Spleen (tissue), 13 donors: ENCODE results near the gene NBDY. TPM values are rescaled to one million over a fixed set of nuclear protein-coding genes. Genes with fewer than 3 reads are reported as not detected.
A peak's percentile ranks its signal among the peaks of the same experiment; 100 is the strongest.
"Not testable (repeated sequence)": the region's sequence is repeated elsewhere in the genome, so short reads cannot be mapped to it uniquely, and the experiment has no call there.

Experiments used
- DNase-seq: peaks from one replicate; pipeline ENCODE4 v3.0.0-alpha.2; 2020
- H3K27ac ChIP-seq, 8 donors: fragments of 200-600 bp; sonication (generic) in 7 of 8; 1 replicate in 4 of 8; 2 replicates in 4 of 8; pipeline versions ENCODE4 v1.5.0 to v1.8.0; 2016 to 2021; ENCODE audit warnings: inconsistent platforms in 4 of 8, mild to moderate bottlenecking in 4 of 8, moderate library complexity in 1 of 8
- H3K27me3 ChIP-seq, 7 donors: fragments of 200-600 bp; sonication (generic) in 6 of 7; replicated peaks in 1 of 7; 1 replicate in 4 of 7; 2 replicates in 3 of 7; pipeline versions ENCODE4 v1.5.0 to v1.8.0; 2016 to 2021; ENCODE audit warnings: inconsistent platforms in 3 of 7, mild to moderate bottlenecking in 1 of 7
- H3K36me3 ChIP-seq, 6 donors: fragments of 200-600 bp; sonication (generic) in 5 of 6; 1 replicate in 4 of 6; 2 replicates in 2 of 6; pipeline versions ENCODE4 v1.5.0 to v1.8.0; 2016 to 2021; ENCODE audit warnings: inconsistent platforms in 2 of 6
- H3K4me1 ChIP-seq, 6 donors: fragments of 200-600 bp; sonication (generic) in 5 of 6; 1 replicate in 3 of 6; 2 replicates in 3 of 6; pipeline versions ENCODE4 v1.5.0 to v1.8.0; 2016 to 2021; ENCODE audit warnings: inconsistent platforms in 3 of 6
- H3K4me3 ChIP-seq, 8 donors: fragments of 200-600 bp; sonication (generic) in 7 of 8; 1 replicate in 4 of 8; 2 replicates in 4 of 8; pipeline versions ENCODE4 v1.5.0 to v1.8.0; 2016 to 2021; ENCODE audit warnings: inconsistent platforms in 4 of 8, mild to moderate bottlenecking in 4 of 8, moderate library complexity in 2 of 8
- H3K9me3 ChIP-seq, 8 donors: fragments of 200-600 bp; sonication (generic) in 7 of 8; 1 replicate in 4 of 8; 2 replicates in 4 of 8; pipeline versions ENCODE4 v1.5.0 to v1.8.0; 2016 to 2021; ENCODE audit warnings: inconsistent platforms in 4 of 8
- POLR2A ChIP-seq, 3 donors: fragments of 450-650 bp; IDR thresholded peaks; one replicate each; pipeline ENCODE4 v1.5.1; 2017; ENCODE audit warnings: antibody characterized with exemption in 3 of 3, mild to moderate bottlenecking in 1 of 3
- POLR2AphosphoS5 ChIP-seq, 3 donors: sonication (generic); formaldehyde crosslinking; IDR thresholded peaks; one replicate each; pipeline ENCODE4 v1.5.1; 2017; ENCODE audit warnings: antibody characterized with exemption in 3 of 3
- WGBS, 5 donors: extraction: QIAGEN DNeasy Blood & Tissue Kit in 3 of 5; methylation state at CpG; one replicate each; pipeline versions ENCODE4 v1.1.5 to v1.1.7; 2013 to 2018; 5-methylcytosine and 5-hydroxymethylcytosine counted together
- intact Hi-C: fragments of 100-400 bp; cut with DNase I; formaldehyde crosslinking; loops from one replicate; pipeline ENCODE4 v1.15.0; 2023; ENCODE audit warnings: low total_unique reads
- long read RNA-seq, 2 donors: transcript quantifications; one replicate each; lab custom pipeline, GENCODE V29; 2026
- polyA plus RNA-seq, 3 donors: library from polyadenylated mRNA; stranded (reverse); fragments of 200-250 nt; gene quantifications; one replicate each; pipeline ENCODE4 v1.2.1, GENCODE V29; 2013
- total RNA-seq, 7 donors: library from RNA; depleted of rRNA in 3 of 7; stranded (reverse); fragments of >200 nt in 3 of 7; fragmentation: NEBNext Ultra II Directional in 4 of 7; extraction: Animal tissue kit (Norgen Biotek cat#: 25700) in 4 of 7; gene quantifications; one replicate each; pipeline versions ENCODE4 v1.1.0 to v1.2.1, GENCODE V29; 2016 to 2021
- TF ChIP-seq, protein P1 (sequence below), 11 experiments: fragments of 200-600 bp in 7 of 11; fragments of 450-650 bp in 4 of 11; sonication (generic) in 4 of 11; IDR thresholded peaks in 8 of 11; conservative IDR thresholded peaks in 3 of 11; 1 replicate in 7 of 11; 2 replicates in 4 of 11; pipeline versions ENCODE4 v1.4.0 to v1.8.0; 2016 to 2021; ENCODE audit warnings: antibody characterized with exemption in 11 of 11, inconsistent platforms in 4 of 11, mild to moderate bottlenecking in 1 of 11
- donor health status: healthy with polysubstance abuse.
- donor health status: DM: no; HTN: no; CAD: no; lungs with moderate emphysema.
- donor health status: DM: no; HTN: no; CAD: no.
- donor health status: Bipolar disorder and iron deficiency.
- donor health status: healthy.
- donor health status: DM: no; HTN: no; CAD: no.
- donor health status: DM: yes; HTN: yes; CAD: no.

Gene NBDY, protein sequence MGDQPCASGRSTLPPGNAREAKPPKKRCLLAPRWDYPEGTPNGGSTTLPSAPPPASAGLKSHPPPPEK
- total RNA-seq, result 10 to 100 TPM; 15.7 to 46.7 (median 30.9) TPM
- 10 to 100 TPM; 24.3 to 31.6 (median 27.9) TPM for polyA plus RNA-seq
- long read RNA-seq, donor 1, transcript NBDY-201 (3 exons, 1,529 nt), result major isoform, 47 of 47 reads
- long read RNA-seq, donor 1, partial matches to known transcripts, result 0 of 47 reads
- long read RNA-seq, donor 1, other reads (novel, unspliced or antisense), result 0 of 47 reads
- long read RNA-seq, donor 2, transcript NBDY-201 (3 exons, 1,529 nt), result major isoform, 33 of 33 reads
- long read RNA-seq, donor 2, partial matches to known transcripts, result 0 of 33 reads
- long read RNA-seq, donor 2, other reads (novel, unspliced or antisense), result 0 of 33 reads

DNA sequence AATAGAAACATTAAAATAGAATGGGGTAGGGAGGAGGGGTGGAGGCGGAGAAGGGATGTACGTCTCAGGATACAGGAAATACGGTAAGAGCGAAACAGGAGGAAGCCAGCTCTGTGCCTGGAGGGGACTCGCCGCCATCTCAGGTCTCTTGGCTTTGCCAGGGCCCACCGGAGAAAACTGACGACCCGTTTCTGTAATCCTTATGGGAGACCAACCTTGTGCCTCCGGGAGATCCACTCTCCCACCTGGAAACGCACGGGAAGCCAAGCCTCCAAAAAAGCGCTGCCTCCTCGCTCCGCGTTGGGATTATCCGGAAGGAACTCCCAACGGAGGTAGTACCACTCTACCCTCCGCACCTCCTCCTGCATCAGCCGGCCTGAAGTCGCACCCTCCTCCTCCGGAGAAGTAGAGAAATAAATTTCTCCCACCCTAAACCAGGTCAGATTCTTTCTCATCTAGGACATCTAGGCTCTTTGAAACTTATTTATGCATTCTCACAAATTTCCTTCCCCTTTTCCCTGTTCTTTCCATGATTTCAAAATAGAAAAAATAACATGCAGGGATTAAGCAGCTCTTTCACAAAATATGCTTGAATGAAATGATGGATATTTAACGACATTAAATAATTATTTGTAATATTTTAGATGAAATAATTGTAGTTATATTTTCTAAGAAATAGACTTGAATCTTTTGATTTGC, at the start of gene NBDY:
Gene NBDY, plus strand, starts transcription at position 92 of the 699 bp plus-strand sequence. Its CDS starts 111 bp downstream, at position 203.
- no peak for DNase-seq
- peaks cover 0 to 47% (median 14%) of the 10 kb centered on the region in 6 donors for H3K4me1 ChIP-seq
- H3K36me3 ChIP-seq, result peaks cover 0 to 3% (median 0%) of the 10 kb centered on the region in 6 donors
- 0 to 16% (median 0%) methylated on average over 23 of the region's 23 CpGs for WGBS, 5 donors
- TF ChIP-seq POLR2A (IDR thresholded peaks at IDR 0.05) (no peak), POLR2AphosphoS5 (IDR thresholded peaks at IDR 0.05) (peak; percentile 15 to 67 (median 53))
- TF ChIP-seq, protein P1, sequence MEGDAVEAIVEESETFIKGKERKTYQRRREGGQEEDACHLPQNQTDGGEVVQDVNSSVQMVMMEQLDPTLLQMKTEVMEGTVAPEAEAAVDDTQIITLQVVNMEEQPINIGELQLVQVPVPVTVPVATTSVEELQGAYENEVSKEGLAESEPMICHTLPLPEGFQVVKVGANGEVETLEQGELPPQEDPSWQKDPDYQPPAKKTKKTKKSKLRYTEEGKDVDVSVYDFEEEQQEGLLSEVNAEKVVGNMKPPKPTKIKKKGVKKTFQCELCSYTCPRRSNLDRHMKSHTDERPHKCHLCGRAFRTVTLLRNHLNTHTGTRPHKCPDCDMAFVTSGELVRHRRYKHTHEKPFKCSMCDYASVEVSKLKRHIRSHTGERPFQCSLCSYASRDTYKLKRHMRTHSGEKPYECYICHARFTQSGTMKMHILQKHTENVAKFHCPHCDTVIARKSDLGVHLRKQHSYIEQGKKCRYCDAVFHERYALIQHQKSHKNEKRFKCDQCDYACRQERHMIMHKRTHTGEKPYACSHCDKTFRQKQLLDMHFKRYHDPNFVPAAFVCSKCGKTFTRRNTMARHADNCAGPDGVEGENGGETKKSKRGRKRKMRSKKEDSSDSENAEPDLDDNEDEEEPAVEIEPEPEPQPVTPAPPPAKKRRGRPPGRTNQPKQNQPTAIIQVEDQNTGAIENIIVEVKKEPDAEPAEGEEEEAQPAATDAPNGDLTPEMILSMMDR (IDR thresholded peaks at IDR 0.05 in 8 of 11, conservative IDR thresholded peaks at IDR 0.05 in 3 of 11), result no peak
- H3K4me3 ChIP-seq, result peak within 1 kb of the TSS; percentile 42 to 75 (median 52)
- peaks cover 0 to 10% (median 0%) of the 10 kb centered on the region in 7 donors for H3K27me3 ChIP-seq
- no peaks in the 10 kb centered on the region for H3K9me3 ChIP-seq
- H3K27ac ChIP-seq, result peak within 1 kb of the TSS; percentile 30 to 87 (median 82)
- intact Hi-C loops, result no loop called here

DNA sequence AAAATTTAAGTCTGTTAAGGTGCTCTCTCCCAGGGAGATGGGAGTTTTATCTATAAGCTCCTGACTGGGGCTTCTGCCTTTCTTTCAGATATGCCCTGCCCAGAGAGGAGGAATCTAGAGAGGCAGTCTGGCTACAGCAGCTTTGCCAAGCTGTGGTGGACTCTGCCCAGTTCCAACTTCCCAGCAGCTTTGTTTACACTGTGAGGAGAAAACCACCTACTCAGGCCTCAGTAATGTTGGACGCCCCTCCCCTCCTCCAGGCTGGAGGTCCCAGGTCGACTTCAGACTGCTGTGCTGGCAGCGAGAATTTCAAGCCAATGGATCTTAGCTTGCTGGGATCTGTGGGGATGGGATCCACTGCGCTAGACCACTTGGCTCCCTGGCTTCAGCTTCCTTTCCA, 24.5 kb upstream of the NBDY start:
- H3K4me1 ChIP-seq, H3K27me3 ChIP-seq, H3K4me3 ChIP-seq, DNase-seq, intact Hi-C loops, H3K36me3 ChIP-seq, H3K27ac ChIP-seq: not testable (repeated sequence)
- peaks cover 0 to 20% (median 0%) of the 10 kb centered on the region in 8 donors for H3K9me3 ChIP-seq
- WGBS, 5 donors, result 53 to 100% (median 82%) methylated on average over 1 to 4 of the region's 4 CpGs

GRCh38 chrX:56726605-56727004, 2.4 kb upstream of the NBDY start:
- peaks cover 0 to 14% (median 0%) of the 10 kb centered on the region in 7 donors for H3K27me3 ChIP-seq
- H3K27ac ChIP-seq, result no peak overlapping the region
- H3K36me3 ChIP-seq, result no peaks in the 10 kb centered on the region
- 0 to 2% (median 0%) methylated on average over 1 of the region's 1 CpG for WGBS, 5 donors
- H3K4me1 ChIP-seq, result peaks cover 0 to 22% (median 8%) of the 10 kb centered on the region in 6 donors
- no peak for DNase-seq
- no peak for TF ChIP-seq POLR2AphosphoS5 (IDR thresholded peaks at IDR 0.05)
- TF ChIP-seq, protein P1 (IDR thresholded peaks at IDR 0.05 in 8 of 11, conservative IDR thresholded peaks at IDR 0.05 in 3 of 11), result peak in 10 of 11 experiments; percentile 29 to 65 (median 51)
- H3K4me3 ChIP-seq, result no peak overlapping the region
- H3K9me3 ChIP-seq, result no peaks in the 10 kb centered on the region
- intact Hi-C loops, result no loop called here

DNA sequence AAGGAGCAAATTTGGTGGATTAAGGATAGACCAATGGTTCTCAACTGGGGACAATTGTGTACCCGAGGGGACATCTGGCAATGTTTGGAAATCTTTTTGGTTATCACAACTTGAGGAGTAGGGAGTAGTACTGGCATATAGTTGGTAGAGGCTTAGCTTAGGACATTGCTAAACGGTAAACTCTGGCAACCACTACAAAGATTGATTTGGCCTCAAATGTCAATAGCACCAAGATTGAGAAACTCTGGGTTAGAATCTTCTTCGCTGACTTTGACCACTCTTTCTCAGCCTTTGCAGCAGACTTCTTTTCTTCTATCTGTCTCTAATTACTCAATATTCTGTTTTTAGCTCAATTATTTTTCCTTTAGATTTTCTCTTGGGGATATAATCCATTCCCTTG, 1.5 kb upstream of the NBDY start:
- Histone ChIP-seq H3K36me3 (no peaks in the 10 kb centered on the region), H3K9me3 (no peaks in the 10 kb centered on the region), H3K4me3 (no peak overlapping the region), H3K4me1 (peaks cover 0 to 31% (median 12%) of the 10 kb centered on the region in 6 donors), H3K27ac (no peak overlapping the region), H3K27me3 (peaks cover 0 to 14% (median 0%) of the 10 kb centered on the region in 7 donors)
- DNase-seq, result no peak
- TF ChIP-seq, protein P1 (IDR thresholded peaks at IDR 0.05 in 8 of 11, conservative IDR thresholded peaks at IDR 0.05 in 3 of 11), result no peak
- TF ChIP-seq POLR2AphosphoS5 (IDR thresholded peaks at IDR 0.05) (no peak), POLR2A (IDR thresholded peaks at IDR 0.05) (no peak)
- 72 to 82% (median 74%) methylated on average over 3 of the region's 3 CpGs for WGBS, 5 donors
- intact Hi-C loops, result no loop called here
